ENCODE measurements around the gene ATL1.

ATL1 gene

DNA sequence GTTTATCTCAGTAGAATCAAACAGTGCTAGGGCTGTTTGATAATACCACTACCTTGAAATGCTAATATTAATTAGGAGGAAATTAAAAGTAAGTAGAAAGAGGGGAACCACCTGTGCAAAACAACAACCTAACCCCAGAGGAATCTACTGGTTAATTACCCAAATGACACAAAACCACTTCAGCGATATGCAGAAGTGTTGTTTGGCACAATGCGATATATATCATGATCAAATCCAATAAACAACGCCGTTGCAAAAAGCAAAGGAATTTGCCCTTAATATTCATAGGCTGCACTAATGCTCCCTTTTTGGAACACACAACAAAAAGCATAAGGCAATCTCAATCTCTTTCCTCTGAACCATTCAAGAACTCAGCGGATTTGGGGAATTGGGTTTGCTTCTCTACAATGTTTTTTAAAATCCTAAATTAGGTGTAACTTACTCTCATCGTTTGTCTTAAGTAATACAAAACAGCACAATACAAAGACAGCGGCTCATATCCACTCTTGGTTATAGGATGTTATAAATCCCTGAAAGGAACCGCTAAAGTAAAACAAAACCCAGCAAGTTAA is 29.1 kb upstream of the ATL1 start:
- peak overlapping the region; percentile 89 for H3K4me3 ChIP-seq (replicated peaks; ENCODE audit: low read depth, low read length)
- TF ChIP-seq, protein P1, sequence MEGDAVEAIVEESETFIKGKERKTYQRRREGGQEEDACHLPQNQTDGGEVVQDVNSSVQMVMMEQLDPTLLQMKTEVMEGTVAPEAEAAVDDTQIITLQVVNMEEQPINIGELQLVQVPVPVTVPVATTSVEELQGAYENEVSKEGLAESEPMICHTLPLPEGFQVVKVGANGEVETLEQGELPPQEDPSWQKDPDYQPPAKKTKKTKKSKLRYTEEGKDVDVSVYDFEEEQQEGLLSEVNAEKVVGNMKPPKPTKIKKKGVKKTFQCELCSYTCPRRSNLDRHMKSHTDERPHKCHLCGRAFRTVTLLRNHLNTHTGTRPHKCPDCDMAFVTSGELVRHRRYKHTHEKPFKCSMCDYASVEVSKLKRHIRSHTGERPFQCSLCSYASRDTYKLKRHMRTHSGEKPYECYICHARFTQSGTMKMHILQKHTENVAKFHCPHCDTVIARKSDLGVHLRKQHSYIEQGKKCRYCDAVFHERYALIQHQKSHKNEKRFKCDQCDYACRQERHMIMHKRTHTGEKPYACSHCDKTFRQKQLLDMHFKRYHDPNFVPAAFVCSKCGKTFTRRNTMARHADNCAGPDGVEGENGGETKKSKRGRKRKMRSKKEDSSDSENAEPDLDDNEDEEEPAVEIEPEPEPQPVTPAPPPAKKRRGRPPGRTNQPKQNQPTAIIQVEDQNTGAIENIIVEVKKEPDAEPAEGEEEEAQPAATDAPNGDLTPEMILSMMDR (IDR thresholded peaks at IDR 0.05; ENCODE audit: low read depth, low read length, missing control alignments): no peak
- no peak for DNase-seq (ENCODE audit: extremely low read depth, low read depth)

DNA sequence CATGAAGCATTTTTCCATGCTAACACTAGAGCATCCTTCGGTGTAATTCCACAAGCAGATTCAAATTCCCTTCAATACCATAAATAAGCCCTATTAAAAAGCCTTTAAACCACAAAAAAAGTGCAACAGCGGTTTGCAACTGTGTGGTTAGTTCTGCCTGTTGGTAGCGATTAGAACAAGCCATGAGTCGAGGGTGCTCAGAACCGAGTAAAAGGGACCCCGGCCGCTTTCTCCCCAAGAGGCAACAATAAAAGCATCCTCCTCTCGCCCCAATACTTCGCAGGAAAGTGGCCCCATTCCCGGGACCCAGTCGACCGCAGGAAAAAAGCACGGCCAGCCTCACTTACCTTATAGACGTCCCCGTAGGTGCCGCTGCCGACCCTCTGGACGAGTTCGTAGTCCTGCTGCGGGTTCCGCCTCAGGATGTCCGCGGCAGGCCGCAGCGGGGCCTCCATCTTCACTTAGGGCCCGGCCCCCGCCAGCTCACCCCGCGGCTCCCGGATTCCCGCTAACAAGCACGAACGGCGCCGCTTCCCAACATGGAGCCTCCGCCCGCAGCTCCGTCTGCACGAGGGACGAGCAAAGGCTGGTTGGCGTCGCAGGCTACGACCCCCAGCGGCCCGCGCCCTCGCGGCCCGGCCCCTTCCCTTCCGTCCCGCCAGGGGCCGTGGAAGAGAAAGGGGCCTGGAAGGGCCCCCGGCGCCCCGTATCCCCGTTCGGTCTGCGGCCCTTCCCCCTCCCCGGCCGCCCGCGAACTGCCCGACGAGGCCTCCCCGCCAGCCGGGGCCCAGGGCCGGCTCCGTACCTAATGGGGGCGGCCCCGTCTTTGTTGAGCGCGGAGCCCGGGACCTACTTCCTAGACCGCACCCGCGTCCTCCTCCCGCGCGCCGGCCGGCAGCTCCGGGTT is 28.1 kb upstream of the ATL1 start:
- H3K4me3 ChIP-seq (replicated peaks; ENCODE audit: low read depth, low read length): peak overlapping the region; percentile 89
- DNase-seq (ENCODE audit: extremely low read depth, low read depth): no peak

DNA sequence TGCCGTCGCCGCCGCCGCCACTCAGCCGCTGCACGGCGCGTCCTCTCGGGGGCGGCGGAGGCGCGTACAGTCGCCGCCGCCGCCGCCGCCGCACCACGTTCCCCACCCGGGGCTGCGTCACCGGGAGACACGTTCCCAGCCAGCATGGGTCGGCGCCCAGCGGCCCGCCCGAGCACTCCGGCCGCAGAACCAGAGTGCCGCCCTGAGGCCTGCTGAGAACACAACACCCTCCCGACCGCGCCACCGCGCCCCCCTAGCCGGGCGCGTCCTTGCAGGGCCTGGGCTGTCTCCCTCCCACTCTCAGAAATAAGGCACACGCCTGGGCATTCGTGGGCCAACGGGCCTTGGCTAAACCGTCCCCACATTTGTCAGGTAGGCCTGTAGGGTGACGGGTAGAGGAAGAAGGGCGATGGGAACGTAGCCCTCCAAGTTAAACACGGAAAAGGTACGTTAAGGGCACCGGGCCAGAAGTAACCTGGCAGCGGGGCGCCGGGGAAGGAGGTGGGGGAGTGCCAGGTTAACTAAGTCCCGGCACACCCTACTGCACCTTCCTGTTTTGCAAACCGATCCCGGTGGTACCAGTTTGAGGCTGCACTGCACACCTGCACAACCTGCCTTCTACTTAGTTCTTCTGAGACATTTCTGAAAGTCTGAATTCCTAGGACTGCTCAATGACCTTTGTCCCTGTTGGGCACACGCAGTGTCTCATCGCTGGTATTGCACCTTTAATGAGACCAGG is 27.3 kb upstream of the ATL1 start, which contains the start of gene MAP4K5:
TSS of gene MAP4K5 (minus strand) at position 68 of the 739 bp plus-strand sequence. CDS start 520 bp downstream, outside the sequence.
- DNase-seq (ENCODE audit: extremely low read depth, low read depth): peak; percentile 64
- TF ChIP-seq, protein P1 (IDR thresholded peaks at IDR 0.05; ENCODE audit: low read depth, low read length, missing control alignments): peak; percentile 85
- peak within 1 kb of the TSS; percentile 89 for H3K4me3 ChIP-seq (replicated peaks; ENCODE audit: low read depth, low read length)

More for the DNA sequence above, 28.1 kb upstream of the ATL1 start:
- TF ChIP-seq, protein P1 (IDR thresholded peaks at IDR 0.05; ENCODE audit: low read depth, low read length, missing control alignments): no peak

DNA sequence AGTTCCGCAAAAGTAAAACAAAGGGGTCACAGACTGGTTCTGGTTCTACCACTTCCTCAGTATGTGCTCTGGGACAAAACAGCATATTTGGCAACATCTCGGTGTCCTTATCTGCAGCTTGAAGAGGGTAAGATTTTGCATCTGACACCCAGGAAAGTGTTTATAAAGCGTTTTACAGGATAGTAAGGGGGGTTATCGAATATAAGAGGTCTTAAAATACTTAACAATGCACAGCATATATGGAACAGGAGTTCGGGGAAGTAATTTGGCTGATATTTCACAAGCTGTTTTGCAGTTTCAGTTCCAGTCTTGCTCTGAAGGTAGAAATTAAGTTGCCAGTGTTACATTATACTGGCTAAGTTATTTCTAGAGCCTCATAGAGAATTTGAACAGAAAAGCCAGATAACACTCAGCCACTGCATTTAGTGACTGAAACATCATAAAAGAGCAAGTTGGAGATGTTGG is 26.7 kb upstream of the ATL1 start:
- TF ChIP-seq, protein P1 (IDR thresholded peaks at IDR 0.05; ENCODE audit: low read depth, low read length, missing control alignments): no peak
- peak overlapping the region; percentile 89 for H3K4me3 ChIP-seq (replicated peaks; ENCODE audit: low read depth, low read length)
- DNase-seq (ENCODE audit: extremely low read depth, low read depth): no peak

DNA sequence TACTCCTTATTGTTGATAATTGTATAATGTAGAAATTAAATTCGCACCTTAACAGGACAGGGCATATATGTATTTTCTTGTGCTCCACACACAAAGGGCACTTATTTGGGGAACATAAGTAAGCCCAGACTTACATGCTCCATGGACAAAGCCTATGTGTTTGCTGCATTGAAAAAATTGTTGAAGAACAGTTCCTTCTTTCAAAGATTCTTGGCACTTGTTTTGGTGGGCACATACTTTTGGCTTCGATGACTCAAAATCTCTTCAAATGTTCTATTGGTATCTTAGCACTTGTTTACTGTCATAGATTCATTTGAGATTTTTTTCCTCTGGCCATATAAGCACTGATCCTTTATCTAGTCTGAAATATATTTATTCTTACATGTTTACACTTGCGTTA is 26.1 kb upstream of the ATL1 start:
- TF ChIP-seq, protein P1 (IDR thresholded peaks at IDR 0.05; ENCODE audit: low read depth, low read length, missing control alignments): no peak
- no peak for DNase-seq (ENCODE audit: extremely low read depth, low read depth)
- H3K4me3 ChIP-seq (replicated peaks; ENCODE audit: low read depth, low read length): no peak overlapping the region

DNA sequence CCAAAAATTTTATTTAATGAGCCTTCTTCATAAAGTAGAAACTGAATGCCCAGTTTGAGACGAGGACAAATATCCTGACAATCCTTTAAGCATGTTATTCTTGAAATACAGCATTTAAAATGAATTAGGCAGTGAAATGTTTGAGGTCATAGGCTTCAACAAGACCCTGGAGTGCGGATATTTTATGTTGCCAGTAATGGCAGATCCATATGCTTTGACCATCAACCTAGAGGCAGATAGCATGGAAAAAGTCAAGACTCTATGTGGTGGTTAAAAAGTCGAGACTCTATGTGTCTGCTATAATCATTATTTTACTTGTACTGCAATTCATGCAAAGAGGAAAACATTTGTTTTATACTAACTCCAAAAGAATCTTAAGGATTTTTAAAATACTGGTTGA is 25.5 kb upstream of the ATL1 start:
- DNase-seq (ENCODE audit: extremely low read depth, low read depth): no peak
- TF ChIP-seq, protein P1 (IDR thresholded peaks at IDR 0.05; ENCODE audit: low read depth, low read length, missing control alignments): no peak
- no peak overlapping the region for H3K4me3 ChIP-seq (replicated peaks; ENCODE audit: low read depth, low read length)

Data from HFF-Myc (cell line).